Caki2 (cell line): ENCODE data around the gene APLNR. TPM values are rescaled to one million over a fixed set of nuclear protein-coding genes. Genes with fewer than 3 reads are reported as not detected.

Experiments used
- DNase-seq: peaks from one replicate; pipeline ENCODE4 v3.0.0-alpha.2; 2015; ENCODE audit warnings: low read depth
- in situ Hi-C: cut with HindIII; loops from 2 replicates; pipeline ENCODE4 v1.10.0; 2016; ENCODE audit warnings: low sequenced_read_pairs, low pct_unique_long_range_greater_than_20kb, mixed read lengths
- total RNA-seq: library from RNA; depleted of rRNA; stranded (reverse); fragments of >200 nt; shearing (Covaris generic); gene quantifications from 2 replicates; pipeline ENCODE4 v1.2.3, GENCODE V29; 2014; ENCODE audit warnings: low replicate concordance; rRNA removed

Gene APLNR
- total RNA-seq, 1 experiment from 2014 or later = not detected

GRCh38 chr11:57197762-57198161, 39.3 kb downstream of the APLNR start:
- no peak for DNase-seq
- in situ Hi-C loops = no loop called here

- no peak for DNase-seq
- in situ Hi-C loops = no loop called here
Measured at GRCh38 chr11:57196596-57196995, 40.5 kb downstream of the APLNR start.

- DNase-seq = no peak
- in situ Hi-C loops = no loop called here
Measured at GRCh38 chr11:57192316-57192715, 44.7 kb downstream of the APLNR start.

GRCh38 chr11:57191311-57192219, 45.5 kb downstream of the APLNR start:
- DNase-seq = no peak
- in situ Hi-C loops = no loop called here

- in situ Hi-C loops = no loop called here
Measured at GRCh38 chr11:57190548-57190947, 46.5 kb downstream of the APLNR start.

More at GRCh38 chr11:57190548-57190947, 46.5 kb downstream of the APLNR start:
- no peak for DNase-seq

Other genes with a start within 250 kb of the APLNR start
- not detected in 2 replicates for gene OR5AK2, start 248.3 kb downstream of the APLNR start, total RNA-seq
- gene LRRC55, start 55.3 kb downstream of the APLNR start, total RNA-seq = not detected in 2 replicates
- 56.6 and 70.7 TPM in 2 replicates for gene TNKS1BP1, start 87.7 kb upstream of the APLNR start, total RNA-seq
- gene SSRP1, start 98.6 kb upstream of the APLNR start, total RNA-seq = 85.5 and 147 TPM in 2 replicates
- not detected in 2 replicates for gene P2RX3, start 101.1 kb upstream of the APLNR start, total RNA-seq
- not detected in 2 replicates for gene PRG3, start 143.9 kb upstream of the APLNR start, total RNA-seq
- gene PRG2, start 153.4 kb upstream of the APLNR start, total RNA-seq = not detected in 2 replicates
- 0.41 and 0.67 TPM in 2 replicates for gene SLC43A3, start 189.9 kb upstream of the APLNR start, total RNA-seq
- not detected in 2 replicates for gene RTN4RL2, start 223.3 kb upstream of the APLNR start, total RNA-seq